ENCODE data around the gene DSCAM.

The DSCAM gene

GRCh38 chr21:40731206-40731605, 115.8 kb downstream of the DSCAM start:
- Histone ChIP-seq H3K4me3 (no peak overlapping the region), H3K27ac (no peak overlapping the region), H3K36me3 (no peaks in the 10 kb centered on the region), H3K9ac (no peak overlapping the region), H3K27me3 (no peaks in the 10 kb centered on the region), H3K9me3 (replicated peaks in 1 of 11) (no peaks in the 10 kb centered on the region), H3K4me2 (no peak overlapping the region), H4K20me1 (no peaks in the 10 kb centered on the region), H3K4me1 (no peaks in the 10 kb centered on the region)
- TF ChIP-seq Cebpa-rat (IDR thresholded peaks at IDR 0.05) = no peak

- Histone ChIP-seq H3K9me3 (replicated peaks in 1 of 11) (no peaks in the 10 kb centered on the region), H4K20me1 (no peaks in the 10 kb centered on the region), H3K27me3 (no peaks in the 10 kb centered on the region), H3K36me3 (no peaks in the 10 kb centered on the region), H3K4me2 (no peak overlapping the region), H3K27ac (no peak overlapping the region), H3K4me1 (no peaks in the 10 kb centered on the region), H3K4me3 (no peak overlapping the region), H3K9ac (no peak overlapping the region)
- TF ChIP-seq Cebpa-rat (IDR thresholded peaks at IDR 0.05) = no peak
Measured at GRCh38 chr21:40730426-40730800, 116.5 kb downstream of the DSCAM start.

DNA sequence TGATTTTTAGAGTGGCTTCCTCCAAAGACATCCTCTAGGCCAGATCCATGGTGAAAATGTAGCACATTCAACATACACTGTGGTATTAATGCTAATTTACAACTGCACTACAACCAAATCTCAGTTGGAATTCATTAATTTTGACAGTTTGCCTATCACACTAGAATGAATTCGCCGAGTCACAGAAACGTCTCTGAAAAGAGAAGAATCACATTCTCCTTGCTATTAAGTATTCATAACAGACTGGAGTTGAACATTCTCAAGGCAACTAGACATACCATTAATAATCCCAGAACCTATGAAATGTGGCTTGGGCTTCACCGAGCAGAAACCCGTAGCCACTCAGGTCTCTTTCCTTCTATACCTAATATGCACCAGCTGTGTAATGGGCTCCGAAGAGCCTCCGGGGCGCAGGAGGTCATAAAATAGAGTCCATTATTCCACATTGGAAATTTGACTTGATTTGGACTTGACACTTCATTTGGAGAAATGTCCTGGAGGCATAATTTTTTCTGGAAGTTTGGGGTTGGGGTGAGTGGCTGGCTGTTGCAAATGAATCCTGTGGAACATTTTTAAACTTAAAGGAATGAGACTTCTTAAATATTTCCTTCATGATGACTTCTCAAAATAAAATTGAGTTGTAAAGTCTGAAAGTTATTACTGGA, 117.1 kb downstream of the DSCAM start:
- H3K4me1 ChIP-seq = no peaks in the 10 kb centered on the region
- H3K9me3 ChIP-seq (replicated peaks in 1 of 11) = no peaks in the 10 kb centered on the region
- no peak for TF ChIP-seq Cebpa-rat (IDR thresholded peaks at IDR 0.05)
- no peak overlapping the region for H3K4me2 ChIP-seq
- H3K36me3 ChIP-seq = no peaks in the 10 kb centered on the region
- H4K20me1 ChIP-seq = no peaks in the 10 kb centered on the region
- no peak overlapping the region for H3K9ac ChIP-seq
- no peak overlapping the region for H3K27ac ChIP-seq
- H3K4me3 ChIP-seq = no peak overlapping the region
- no peaks in the 10 kb centered on the region for H3K27me3 ChIP-seq

- H3K36me3 ChIP-seq = no peaks in the 10 kb centered on the region
Measured at GRCh38 chr21:40723966-40724365, 123.0 kb downstream of the DSCAM start.

DNA sequence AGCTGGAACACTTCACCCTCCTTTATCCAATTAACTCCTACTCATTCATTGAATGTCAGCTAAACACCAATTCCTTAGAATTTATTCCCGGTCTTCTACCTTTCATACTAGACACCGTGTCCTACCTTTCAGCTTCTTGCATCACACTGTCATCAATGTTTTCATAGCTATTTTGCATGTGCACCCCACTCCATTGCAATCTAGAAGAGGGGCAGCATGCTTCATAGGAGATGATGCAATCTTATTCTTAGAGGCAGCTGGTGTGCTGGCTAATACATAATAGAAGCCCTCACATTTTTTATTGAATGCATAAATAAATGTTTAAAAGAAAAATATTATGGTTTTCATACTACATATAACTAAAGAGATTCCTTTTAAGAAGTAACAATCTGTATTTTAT, 123.6 kb downstream of the DSCAM start:
- Histone ChIP-seq H3K9me3 (replicated peaks in 1 of 11) (peaks cover 0 to 11% (median 0%) of the 10 kb centered on the region in 11 experiments; a peak in 5 of 22 replicates), H4K20me1 (no peaks in the 10 kb centered on the region)
- TF ChIP-seq Cebpa-rat (IDR thresholded peaks at IDR 0.05) = 0 out of 22 replicates have a peak, but pooled peaks of 1 of the 11 experiments have one; percentile 32

More at GRCh38 chr21:40723966-40724365, 123.0 kb downstream of the DSCAM start:
- Histone ChIP-seq H3K9ac (no peak overlapping the region), H3K4me1 (no peaks in the 10 kb centered on the region), H3K27me3 (no peaks in the 10 kb centered on the region), H3K9me3 (replicated peaks in 1 of 11) (peaks cover 0 to 11% (median 0%) of the 10 kb centered on the region in 11 experiments; a peak in 5 of 22 replicates), H4K20me1 (no peaks in the 10 kb centered on the region), H3K27ac (no peak overlapping the region), H3K4me2 (no peak overlapping the region), H3K4me3 (no peak overlapping the region)
- TF ChIP-seq Cebpa-rat (IDR thresholded peaks at IDR 0.05) = no peak

DNA sequence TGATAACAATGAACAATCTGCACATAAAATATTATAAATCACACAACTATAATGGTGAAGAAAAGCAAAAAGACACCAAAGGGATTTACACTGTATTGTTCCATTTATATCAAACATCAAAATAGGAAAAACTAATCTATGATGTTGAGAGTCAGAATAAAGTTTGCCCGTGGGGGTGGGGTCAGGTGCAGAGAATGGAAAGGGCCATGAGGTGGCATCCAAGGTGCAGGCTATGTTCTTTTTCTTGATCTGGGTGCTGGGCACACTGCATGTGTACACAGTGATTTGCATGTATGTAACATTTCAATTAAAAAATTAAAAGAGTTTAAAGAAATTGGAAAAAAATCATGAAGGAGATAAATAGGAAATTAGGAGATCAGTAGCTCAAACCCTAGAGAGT, 127.3 kb downstream of the DSCAM start:
- no peak overlapping the region for H3K4me2 ChIP-seq
- no peak overlapping the region for H3K4me3 ChIP-seq
- no peak overlapping the region for H3K27ac ChIP-seq
- no peak overlapping the region for H3K9ac ChIP-seq
- peaks cover 0 to 11% (median 0%) of the 10 kb centered on the region in 11 experiments; a peak in 5 of 22 replicates for H3K9me3 ChIP-seq (replicated peaks in 1 of 11)
- no peak for TF ChIP-seq Cebpa-rat (IDR thresholded peaks at IDR 0.05)
- H3K4me1 ChIP-seq = no peaks in the 10 kb centered on the region
- no peaks in the 10 kb centered on the region for H4K20me1 ChIP-seq
- no peaks in the 10 kb centered on the region for H3K36me3 ChIP-seq
- H3K27me3 ChIP-seq = no peaks in the 10 kb centered on the region

More for the DNA sequence above, 123.6 kb downstream of the DSCAM start:
- no peaks in the 10 kb centered on the region for H3K36me3 ChIP-seq
- H3K9ac ChIP-seq = no peak overlapping the region
- H3K4me2 ChIP-seq = no peak overlapping the region
- H3K27me3 ChIP-seq = no peaks in the 10 kb centered on the region
- no peaks in the 10 kb centered on the region for H3K4me1 ChIP-seq
- no peak overlapping the region for H3K4me3 ChIP-seq
- H3K27ac ChIP-seq = no peak overlapping the region

DNA sequence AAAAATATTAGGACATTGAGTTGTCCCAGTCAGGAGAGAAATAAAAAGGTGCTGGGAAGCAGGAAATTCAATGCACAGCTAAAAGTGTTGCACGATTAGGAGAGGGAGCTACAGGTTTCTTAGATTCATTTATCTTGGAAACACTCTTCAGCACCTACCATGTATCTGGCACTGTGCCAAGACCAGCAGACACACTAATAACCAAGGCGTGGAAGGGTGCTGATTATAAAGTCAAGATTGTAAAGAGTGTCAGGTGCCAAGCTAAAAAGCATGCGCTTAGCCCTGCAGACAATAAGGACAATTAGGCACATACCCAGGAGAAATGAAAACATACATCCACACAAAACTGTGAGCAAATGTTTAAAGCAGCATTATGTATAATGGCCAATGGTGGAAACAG, 129.9 kb downstream of the DSCAM start:
- TF ChIP-seq Cebpa-rat (IDR thresholded peaks at IDR 0.05) = no peak
- H3K36me3 ChIP-seq = no peaks in the 10 kb centered on the region
- H3K9ac ChIP-seq = no peak overlapping the region
- no peak overlapping the region for H3K4me2 ChIP-seq
- H3K9me3 ChIP-seq (replicated peaks in 1 of 11) = peaks cover 0 to 11% (median 0%) of the 10 kb centered on the region in 11 experiments; a peak in 5 of 22 replicates
- no peaks in the 10 kb centered on the region for H3K27me3 ChIP-seq
- no peak overlapping the region for H3K4me3 ChIP-seq
- H4K20me1 ChIP-seq = no peaks in the 10 kb centered on the region
- no peak overlapping the region for H3K27ac ChIP-seq
- H3K4me1 ChIP-seq = no peaks in the 10 kb centered on the region

DNA sequence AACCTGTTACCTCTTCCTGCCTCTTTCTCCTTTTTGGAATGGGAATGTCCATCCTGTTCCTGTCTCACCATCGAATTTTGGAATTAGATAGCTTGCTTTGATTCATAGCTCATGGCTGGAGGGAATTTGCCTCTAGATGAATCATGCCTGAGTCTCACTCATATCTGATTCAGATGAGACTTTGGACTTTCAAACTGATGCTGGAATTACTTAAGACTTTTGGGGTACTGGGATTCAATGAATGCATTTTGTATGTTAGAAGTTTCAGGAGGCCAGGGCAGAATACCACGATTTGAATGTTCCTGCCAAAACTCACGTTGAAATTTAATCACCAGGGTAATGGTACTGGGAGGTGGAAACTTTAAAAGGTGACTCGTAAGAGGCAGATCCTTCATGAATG, 132.4 kb downstream of the DSCAM start:
- TF ChIP-seq Cebpa-rat (IDR thresholded peaks at IDR 0.05) = no peak
- Histone ChIP-seq H3K27me3 (no peaks in the 10 kb centered on the region), H3K27ac (no peak overlapping the region), H3K9me3 (replicated peaks in 1 of 11) (no peaks in the 10 kb centered on the region), H3K4me1 (no peaks in the 10 kb centered on the region), H3K4me3 (no peak overlapping the region), H3K4me2 (no peak overlapping the region), H3K36me3 (no peaks in the 10 kb centered on the region), H4K20me1 (no peaks in the 10 kb centered on the region), H3K9ac (no peak overlapping the region)

DNA sequence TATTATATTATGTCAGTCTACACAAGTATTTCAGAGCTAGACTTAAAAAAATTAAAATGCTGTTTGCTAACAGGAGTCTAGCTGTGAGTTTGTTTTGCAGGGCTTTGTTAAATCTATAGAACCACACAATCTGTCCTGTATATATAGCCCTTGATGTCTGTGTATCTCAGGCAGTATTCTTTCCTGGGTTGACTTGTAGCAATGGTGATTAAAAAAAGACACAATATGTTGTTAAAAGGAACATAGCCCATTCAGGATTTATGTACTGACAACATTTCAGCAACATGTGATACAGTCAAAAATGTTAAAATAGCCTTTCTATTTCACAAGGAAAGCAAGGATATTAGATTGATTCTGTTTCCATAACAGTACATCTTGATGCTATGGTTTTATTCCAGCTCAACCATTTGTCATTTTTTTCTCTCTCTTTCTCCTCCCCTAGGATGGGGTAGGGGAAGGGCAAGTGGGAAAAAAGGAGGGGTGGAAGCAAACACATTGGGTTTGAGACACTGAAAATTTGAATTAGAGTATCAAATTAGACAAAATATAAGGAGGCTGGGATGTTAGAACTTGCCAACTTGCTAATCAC, 139.2 kb downstream of the DSCAM start:
- no peak overlapping the region for H3K4me2 ChIP-seq
- H4K20me1 ChIP-seq = no peaks in the 10 kb centered on the region
- no peaks in the 10 kb centered on the region for H3K9me3 ChIP-seq (replicated peaks in 1 of 11)
- TF ChIP-seq Cebpa-rat (IDR thresholded peaks at IDR 0.05) = no peak
- H3K4me1 ChIP-seq = no peaks in the 10 kb centered on the region
- no peaks in the 10 kb centered on the region for H3K36me3 ChIP-seq
- H3K9ac ChIP-seq = no peak overlapping the region
- H3K4me3 ChIP-seq = no peak overlapping the region
- no peaks in the 10 kb centered on the region for H3K27me3 ChIP-seq
- H3K27ac ChIP-seq = no peak overlapping the region

Data from BLaER1 treated with 17β-estradiol and CSF1 and Interleukin-3, amounts not matched to agents 10 nM and 100 nM (cell line).